GM04504 (cell line): ENCODE measurements around the gene RABL6.

ENCODE experiments used
- DNase-seq: peaks from one replicate; pipeline ENCODE4 v3.0.0-alpha.2; 2012; ENCODE audit warnings: low read depth

The RABL6 gene

GRCh38 chr9:136847088-136847825, 39.5 kb downstream of the RABL6 start:
- DNase-seq, result no peak

GRCh38 chr9:136847826-136848392, 40.2 kb downstream of the RABL6 start:
- DNase-seq, result peak; percentile 60

- DNase-seq, result no peak
Observed at GRCh38 chr9:136848393-136849037, 40.8 kb downstream of the RABL6 start.

- DNase-seq, result peak; percentile 97
Observed at GRCh38 chr9:136849038-136849959, 41.6 kb downstream of the RABL6 start, which contains the start of gene PHPT1. Gene PHPT1, plus strand, starts transcription at chr9:136849409. Its CDS starts 22 bp downstream, at chr9:136849431.

- no peak for DNase-seq
Observed at GRCh38 chr9:136849960-136850865, 42.5 kb downstream of the RABL6 start.

- DNase-seq, result no peak
Observed at GRCh38 chr9:136850866-136851775, 43.4 kb downstream of the RABL6 start.

GRCh38 chr9:136851941-136852663, 44.4 kb downstream of the RABL6 start, which contains the start of gene MAMDC4:
Gene MAMDC4, plus strand, starts transcription at chr9:136852346. Its CDS starts 71 bp downstream, at chr9:136852417.
- no peak for DNase-seq

- no peak for DNase-seq
Observed at GRCh38 chr9:136852664-136853595, 45.2 kb downstream of the RABL6 start.

GRCh38 chr9:136853596-136854112, 45.9 kb downstream of the RABL6 start:
- DNase-seq, result no peak

- no peak for DNase-seq
Observed at GRCh38 chr9:136854113-136854841, 46.5 kb downstream of the RABL6 start.

GRCh38 chr9:136854842-136855460, 47.2 kb downstream of the RABL6 start:
- DNase-seq, result no peak

- DNase-seq, result no peak
Observed at GRCh38 chr9:136855461-136856078, 47.8 kb downstream of the RABL6 start.

- DNase-seq, result no peak
Observed at GRCh38 chr9:136856079-136856476, 48.3 kb downstream of the RABL6 start.

- no peak for DNase-seq
Observed at GRCh38 chr9:136856541-136857141, 48.9 kb downstream of the RABL6 start.

GRCh38 chr9:136857166-136857565, 49.4 kb downstream of the RABL6 start:
- DNase-seq, result no peak
